GM12864 (cell line): ENCODE results near the gene INPP4B.
"Not testable (repeated sequence)": the region's sequence is repeated elsewhere in the genome, so short reads cannot be mapped to it uniquely, and the experiment has no call there.

Experiments used
- DNase-seq: peaks from one replicate; pipeline ENCODE4 v3.0.0-alpha.2; 2011; ENCODE audit warnings: low read depth
- H3K4me3 ChIP-seq: 2 replicates; pipeline ENCODE4 v1.5.1; 2011; ENCODE audit warnings: mild to moderate bottlenecking, low read depth, low read length, control low read depth
- CTCF ChIP-seq: IDR thresholded peaks from 2 replicates; pipeline ENCODE4 v1.5.1; 2011; ENCODE audit warnings: low read depth, mild to moderate bottlenecking, moderate library complexity, low read length, control low read depth, inconsistent platforms; ENCODE audit errors: missing control alignments

INPP4B gene

GRCh38 chr4:142402900-142403299 lies 443.2 kb downstream of the INPP4B start:
- no peak overlapping the region for H3K4me3 ChIP-seq
- TF ChIP-seq CTCF = no peak
- no peak for DNase-seq

DNA sequence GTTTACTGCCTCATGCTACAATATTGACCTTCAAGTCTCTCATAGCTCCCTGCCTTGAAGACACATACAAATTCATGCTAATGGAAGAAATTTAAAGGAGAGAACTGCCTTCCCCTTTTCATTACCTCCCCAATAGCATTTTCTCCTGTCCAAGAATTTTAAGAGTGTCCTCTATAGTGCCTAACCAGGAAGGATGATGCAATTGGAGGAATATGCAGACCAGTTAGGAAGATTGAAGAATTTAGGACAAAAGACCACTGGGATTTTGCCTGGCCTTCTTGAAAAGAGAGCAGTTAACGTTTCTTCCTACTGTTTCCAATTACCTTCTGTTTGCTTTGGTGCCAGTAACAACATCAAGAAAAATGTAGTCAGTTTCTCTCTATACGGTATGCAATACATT lies 443.9 kb downstream of the INPP4B start:
- no peak overlapping the region for H3K4me3 ChIP-seq
- no peak for TF ChIP-seq CTCF
- no peak for DNase-seq

GRCh38 chr4:142397364-142397991 lies 448.6 kb downstream of the INPP4B start:
- not testable (repeated sequence) for DNase-seq, H3K4me3 ChIP-seq

GRCh38 chr4:142396279-142396678 lies 449.8 kb downstream of the INPP4B start:
- no peak overlapping the region for H3K4me3 ChIP-seq
- DNase-seq = no peak
- TF ChIP-seq CTCF = no peak

DNA sequence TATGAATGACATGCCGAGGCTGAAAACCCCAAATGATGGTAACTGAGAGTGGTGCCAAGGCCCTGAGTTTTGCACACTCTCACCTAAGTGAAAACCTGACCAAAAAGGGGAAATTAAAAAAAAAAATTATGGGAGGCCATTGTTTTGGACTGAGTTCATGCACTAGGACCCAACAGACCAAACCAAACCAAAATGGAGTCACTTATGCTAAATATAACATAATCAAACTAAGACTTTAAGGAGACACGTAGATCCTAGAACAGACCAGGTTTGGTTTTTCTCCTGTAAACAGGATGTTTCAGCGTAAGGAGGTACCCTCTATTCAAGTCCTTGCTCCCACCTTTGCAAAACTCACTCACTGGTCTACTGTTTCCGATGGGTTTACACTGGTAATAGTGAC lies 453.0 kb downstream of the INPP4B start:
- DNase-seq = no peak
- H3K4me3 ChIP-seq = no peak overlapping the region
- no peak for TF ChIP-seq CTCF

- no peak overlapping the region for H3K4me3 ChIP-seq
- no peak for TF ChIP-seq CTCF
- DNase-seq = no peak
Measured at GRCh38 chr4:142386856-142387255, 459.2 kb downstream of the INPP4B start.

GRCh38 chr4:142386449-142386848 lies 459.7 kb downstream of the INPP4B start:
- H3K4me3 ChIP-seq = no peak overlapping the region
- DNase-seq = no peak
- TF ChIP-seq CTCF = no peak
